Renal cortex interstitium (tissue), 11 donors: ENCODE measurements around the gene STAP2. TPM values are rescaled to one million over a fixed set of nuclear protein-coding genes. Genes with fewer than 3 reads are reported as not detected.
"Not testable (repeated sequence)": the region's sequence is repeated elsewhere in the genome, so short reads cannot be mapped to it uniquely, and the experiment has no call there.

Experiments used
- DNase-seq, 11 donors: peaks; one replicate each; pipeline ENCODE4 v3.0.0-alpha.2; 2013; ENCODE audit warnings: low read depth in 9 of 11, low spot score in 4 of 11; ENCODE audit errors: extremely low read depth in 1 of 11
- polyA plus RNA-seq, 3 donors: library from polyadenylated mRNA; unstranded; fragments of 120-200 nt; gene quantifications; one replicate each; pipeline ENCODE4 v1.2.1, GENCODE V29; 2013; ENCODE audit not compliant: insufficient read length in 3 of 3

The STAP2 gene
- polyA plus RNA-seq, 3 donors, result 23.8 to 37.6 (median 28.7) TPM

- DNase-seq, result no peak
Observed at GRCh38 chr19:4292515-4292914, 46.1 kb downstream of the STAP2 start.

GRCh38 chr19:4291184-4291732 is 47.4 kb downstream of the STAP2 start:
- DNase-seq, result no peak

- no peak for DNase-seq
Observed at GRCh38 chr19:4288091-4288777, 50.4 kb downstream of the STAP2 start.

GRCh38 chr19:4286141-4286540 is 52.5 kb downstream of the STAP2 start:
- not testable (repeated sequence) for DNase-seq

GRCh38 chr19:4284974-4285373 is 53.7 kb downstream of the STAP2 start:
- no peak for DNase-seq

- DNase-seq, result no peak
Observed at GRCh38 chr19:4284176-4284958, 54.3 kb downstream of the STAP2 start.

- DNase-seq, result no peak
Observed at GRCh38 chr19:4279530-4280422, 58.9 kb downstream of the STAP2 start.

- DNase-seq, result peak in 1 of 11 donors; percentile 11
Observed at GRCh38 chr19:4279267-4279529, 59.4 kb downstream of the STAP2 start.

GRCh38 chr19:4278419-4279266 is 60.0 kb downstream of the STAP2 start, which contains the start of gene SHD:
SHD (plus strand) TSS chr19:4279266; CDS start chr19:4280064, 798 bp downstream.
- peak in 3 of 11 donors; percentile 30 to 33 (median 31) for DNase-seq

- no peak for DNase-seq
Observed at GRCh38 chr19:4278010-4278409, 60.6 kb downstream of the STAP2 start.

GRCh38 chr19:4277191-4277696 is 61.4 kb downstream of the STAP2 start:
- DNase-seq, result no peak

- DNase-seq, result not testable (repeated sequence)
Observed at GRCh38 chr19:4274321-4274686, 64.3 kb downstream of the STAP2 start.

Other genes starting within 250 kb of the STAP2 start
- gene MAP2K2, start 214.7 kb downstream of the STAP2 start, polyA plus RNA-seq, result 100 to 1,000 TPM in 2 of 3 donors, 10 to 100 TPM in 1; 85.6 to 125 (median 124) TPM
- 1 to 10 TPM in 1 of 3 donors, under 1 TPM in 2; 0.56 to 1.2 (median 0.95) TPM for gene CREB3L3, start 185.2 kb downstream of the STAP2 start, polyA plus RNA-seq
- 10 to 100 TPM; 17.1 to 28.6 (median 21.7) TPM for gene SIRT6, start 156.3 kb downstream of the STAP2 start, polyA plus RNA-seq
- gene ANKRD24, start 156.1 kb downstream of the STAP2 start, polyA plus RNA-seq, result 1 to 10 TPM in 2 of 3 donors, under 1 TPM in 1; 0.79 to 2.3 (median 1.1) TPM
- under 1 TPM; 0.36 to 0.82 (median 0.54) TPM for gene EBI3, start 109.3 kb downstream of the STAP2 start, polyA plus RNA-seq
- gene YJU2, start 91.7 kb downstream of the STAP2 start, polyA plus RNA-seq, result 10 to 100 TPM; 19.5 to 26.6 (median 21.4) TPM
- 1 to 10 TPM; 1.5 to 3.5 (median 3.0) TPM for gene SHD, start 59.6 kb downstream of the STAP2 start, polyA plus RNA-seq
- gene TMIGD2, start 36.4 kb downstream of the STAP2 start, polyA plus RNA-seq, result under 1 TPM; 0.22 to 0.39 (median 0.38) TPM
- gene FSD1, start 34.2 kb downstream of the STAP2 start, polyA plus RNA-seq, result 1 to 10 TPM; 5.6 to 8.7 (median 6.9) TPM
- gene MPND, start 4.7 kb upstream of the STAP2 start, polyA plus RNA-seq, result 10 to 100 TPM; 21.3 to 31.4 (median 26.0) TPM
- gene SH3GL1, start 61.7 kb upstream of the STAP2 start, polyA plus RNA-seq, result 10 to 100 TPM; 54.5 to 80.5 (median 73.3) TPM
- gene CHAF1A, start 63.8 kb upstream of the STAP2 start, polyA plus RNA-seq, result 10 to 100 TPM; 20.5 to 27.9 (median 24.2) TPM
- gene UBXN6, start 119.0 kb upstream of the STAP2 start, polyA plus RNA-seq, result 100 to 1,000 TPM in 1 of 3 donors, 10 to 100 TPM in 2; 84.9 to 107 (median 99.6) TPM
- 10 to 100 TPM; 54.9 to 90.9 (median 85.5) TPM for gene HDGFL2, start 133.5 kb upstream of the STAP2 start, polyA plus RNA-seq
- 1 to 10 TPM in 2 of 3 donors, under 1 TPM in 1; 0.70 to 1.5 (median 1.5) TPM for gene PLIN4, start 179.7 kb upstream of the STAP2 start, polyA plus RNA-seq
- gene PLIN5, start 196.4 kb upstream of the STAP2 start, polyA plus RNA-seq, result 1 to 10 TPM; 2.1 to 8.2 (median 3.9) TPM
- gene LRG1, start 201.2 kb upstream of the STAP2 start, polyA plus RNA-seq, result under 1 TPM; 0.64 to 0.75 (median 0.65) TPM
- gene SEMA6B, start 220.9 kb upstream of the STAP2 start, polyA plus RNA-seq, result 1 to 10 TPM; 1.6 to 3.7 (median 3.2) TPM